Measurements from ENCODE around the gene SLC38A7. TPM values are rescaled to one million over a fixed set of nuclear protein-coding genes. Genes with fewer than 3 reads are reported as not detected.

SLC38A7 gene
- total and polyA plus RNA-seq, 2 donors (not counting 3 experiments of a cell fraction or from before 2014, with no cell fraction given), result 33.2 to 44.4 TPM

GRCh38 chr16:58665200-58665599, 19.4 kb downstream of the SLC38A7 start:
- no peak for TF ChIP-seq CTCF (IDR thresholded peaks at IDR 0.05; ENCODE audit: extremely low read depth in 1 of 2, insufficient read depth in 1 of 2, low read depth in 1 of 2, low read length in 2 of 2)
- CTCF ChIA-PET, result interaction anchor here (0.6 to 3.1 kb wide), 2 partner anchors 91 to 170 kb away, joined by 3 to 15 read pairs; no protein-coding TSS in a partner anchor

GRCh38 chr16:58661199-58661830, 23.3 kb downstream of the SLC38A7 start:
- peak; percentile 97 for FAIRE-seq
- no peak overlapping the region for H3K4me2 ChIP-seq (ENCODE audit: insufficient read depth, low read length)
- H3K4me1 ChIP-seq (ENCODE audit: control insufficient read depth, extremely low read depth, insufficient read depth, low read length), result no peaks in the 10 kb centered on the region
- H3K79me2 ChIP-seq (ENCODE audit: control insufficient read depth, insufficient read depth, low read length), result no peaks in the 10 kb centered on the region
- peak; percentile 81 for DNase-seq (ENCODE audit: low read depth, low spot score)
- POLR2A ChIA-PET, result no interaction called here
- H3K4me3 ChIP-seq (replicated peaks in 1 of 3; ENCODE audit: insufficient read depth in 1 of 3, low read depth in 1 of 3, low read length in 3 of 3), result no peak overlapping the region
- H3K36me3 ChIP-seq (ENCODE audit: control insufficient read depth in 2 of 2, extremely low read depth in 1 of 2, insufficient read depth in 2 of 2, low read length in 2 of 2), result no peaks in the 10 kb centered on the region
- H3K27ac ChIP-seq (ENCODE audit: insufficient read depth, low read depth, low read length), result no peak overlapping the region
- dilution Hi-C loops (cut with MboI; ENCODE audit: extremely low pct_ligation_motif_present, low sequenced_read_pairs), result no loop called here
- BruUV-seq (replicated peaks), result no TSS peak
- no peaks in the 10 kb centered on the region for H3K9me3 ChIP-seq (replicated peaks; ENCODE audit: control insufficient read depth, insufficient read depth, low read length)
- intact Hi-C loops (cut with micrococcal nuclease), result loop anchor here (1.0 to 5.0 kb wide), 5 partner anchors 95 to 364 kb away; partner anchors contain the start of gene PRSS54
- TF ChIP-seq JUN (IDR thresholded peaks at IDR 0.05; ENCODE audit: borderline replicate concordance, insufficient read depth, insufficient read length, low read depth) (peak; percentile 27), POLR2AphosphoS5 (IDR thresholded peaks at IDR 0.05; ENCODE audit: insufficient read depth, low read depth, low read length) (no peak), EZH2 (IDR thresholded peaks at IDR 0.05; ENCODE audit: borderline replicate concordance, low read depth, low read length, severe bottlenecking) (no peak), FOS (IDR thresholded peaks at IDR 0.05; ENCODE audit: borderline replicate concordance, insufficient read depth, low read length) (peak; percentile 57), MYC (IDR thresholded peaks at IDR 0.05; ENCODE audit: low read depth, low read length) (no peak), POLR2A (IDR thresholded peaks at IDR 0.05; ENCODE audit: low read depth, low read length) (no peak), GATA2 (IDR thresholded peaks at IDR 0.05; ENCODE audit: insufficient read depth, insufficient read length, low read depth, low read length) (no peak), MAX (IDR thresholded peaks at IDR 0.05; ENCODE audit: insufficient read depth, insufficient read length) (no peak), CTCF (IDR thresholded peaks at IDR 0.05; ENCODE audit: extremely low read depth in 1 of 2, insufficient read depth in 1 of 2, low read depth in 1 of 2, low read length in 2 of 2) (peak; percentile 55 to 65)
- H3K9me1 ChIP-seq (replicated peaks; ENCODE audit: control insufficient read depth, extremely low read depth, insufficient read depth, low read length), result no peaks in the 10 kb centered on the region
- H3K9ac ChIP-seq (replicated peaks; ENCODE audit: extremely low read depth, insufficient read depth, low read length), result no peak overlapping the region
- H2AFZ ChIP-seq (ENCODE audit: low read depth, low read length), result no peak overlapping the region
- no peaks in the 10 kb centered on the region for H4K20me1 ChIP-seq (replicated peaks; ENCODE audit: control insufficient read depth, extremely low read depth, insufficient read depth, low read length)
- CTCF ChIA-PET, result interaction anchor here (0.6 to 7.6 kb wide), 35 partner anchors 8 to 362 kb away, joined by 3 to 64 read pairs (median 4); partner anchors contain the start of genes NDRG4 and SLC38A7
- H3K27me3 ChIP-seq (ENCODE audit: control insufficient read depth in 2 of 2, insufficient read depth in 2 of 2, low read length in 2 of 2), result no peaks in the 10 kb centered on the region

More at GRCh38 chr16:58665200-58665599, 19.4 kb downstream of the SLC38A7 start:
- Histone ChIP-seq H4K20me1 (replicated peaks; ENCODE audit: control insufficient read depth, extremely low read depth, insufficient read depth, low read length) (no peaks in the 10 kb centered on the region), H3K4me2 (ENCODE audit: insufficient read depth, low read length) (no peak overlapping the region), H3K9me1 (replicated peaks; ENCODE audit: control insufficient read depth, extremely low read depth, insufficient read depth, low read length) (no peaks in the 10 kb centered on the region), H3K4me1 (ENCODE audit: control insufficient read depth, extremely low read depth, insufficient read depth, low read length) (no peaks in the 10 kb centered on the region), H2AFZ (ENCODE audit: low read depth, low read length) (no peak overlapping the region), H3K79me2 (ENCODE audit: control insufficient read depth, insufficient read depth, low read length) (no peaks in the 10 kb centered on the region), H3K27ac (ENCODE audit: insufficient read depth, low read depth, low read length) (no peak overlapping the region), H3K27me3 (ENCODE audit: control insufficient read depth in 2 of 2, insufficient read depth in 2 of 2, low read length in 2 of 2) (no peaks in the 10 kb centered on the region), H3K36me3 (ENCODE audit: control insufficient read depth in 2 of 2, extremely low read depth in 1 of 2, insufficient read depth in 2 of 2, low read length in 2 of 2) (peaks cover 5 to 9% of the 10 kb centered on the region in 2 experiments), H3K9ac (replicated peaks; ENCODE audit: extremely low read depth, insufficient read depth, low read length) (no peak overlapping the region), H3K9me3 (replicated peaks; ENCODE audit: control insufficient read depth, insufficient read depth, low read length) (no peaks in the 10 kb centered on the region), H3K4me3 (replicated peaks in 1 of 3; ENCODE audit: insufficient read depth in 1 of 3, low read depth in 1 of 3, low read length in 3 of 3) (no peak overlapping the region)
- TSS peak; percentile 29 for BruUV-seq (replicated peaks)
- DNase-seq (ENCODE audit: low read depth, low spot score) (no peak), FAIRE-seq (no peak)
- POLR2A ChIA-PET, result no interaction called here
- intact Hi-C loops (cut with micrococcal nuclease), result no loop called here
- dilution Hi-C loops (cut with MboI; ENCODE audit: extremely low pct_ligation_motif_present, low sequenced_read_pairs), result no loop called here

All from endothelial cell of umbilical vein (primary cell).